ENCODE results near the gene ZDHHC14.

GRCh38 chr6:157610451-157610999 is 229.5 kb downstream of the ZDHHC14 start:
- TF ChIP-seq CTCF (IDR thresholded peaks at IDR 0.05; ENCODE audit: insufficient read depth, low read length) (no peak), POLR2AphosphoS5 (IDR thresholded peaks at IDR 0.05; ENCODE audit: low read depth) (no peak)
